ENCODE data around the gene EEF1A2.

DNA sequence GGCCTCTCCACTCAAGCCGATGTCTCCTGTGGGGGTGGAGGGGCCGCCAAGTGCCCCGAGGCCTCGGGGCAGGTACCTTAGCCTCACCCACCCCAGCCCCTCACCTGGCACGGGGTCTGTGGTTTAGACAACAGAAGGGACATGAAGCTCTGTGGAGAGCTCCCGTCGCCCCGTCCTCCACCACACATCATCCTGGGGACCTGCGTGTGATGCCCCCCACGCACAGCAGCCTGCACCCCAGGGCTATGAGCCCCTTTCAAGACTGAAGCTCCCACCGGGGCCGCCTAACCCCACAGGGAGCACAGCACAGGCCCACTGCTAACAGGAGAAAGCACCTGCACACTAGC, 34.6 kb downstream of the EEF1A2 start:
- no peak for TF ChIP-seq GATA3 (IDR thresholded peaks at IDR 0.05; ENCODE audit: low read depth, low read length)
- TF ChIP-seq GATA2 (IDR thresholded peaks at IDR 0.05; ENCODE audit: low read depth, low read length), result no peak

All from SH-SY5Y (cell line).